WTC11 (cell line): ENCODE measurements around the gene USP47.

Experiments used
- CREM ChIP-seq: sonication (generic); formaldehyde crosslinking; IDR thresholded peaks from 2 replicates; pipeline ENCODE4 v1.8.1; 2022; ENCODE audit warnings: mild to moderate bottlenecking, missing genetic modification reagents, moderate library complexity
- CTCF ChIP-seq: fragments of 200-600 bp; IDR thresholded peaks from 2 replicates; pipeline ENCODE4 v1.8.0; 2022; ENCODE audit warnings: antibody characterized with exemption

- TF ChIP-seq CTCF (no peak), CREM (CRISPR knock-in tag) (no peak)
Observed at GRCh38 chr11:11996321-11997048, 154.7 kb downstream of the USP47 start.
